CD14-positive monocyte (primary cell): ENCODE results near the gene INHA. TPM values are rescaled to one million over a fixed set of nuclear protein-coding genes. Genes with fewer than 3 reads are reported as not detected.

ENCODE experiments used
- DNase-seq, 3 donors: peaks; one replicate each; pipeline ENCODE4 v3.0.0-alpha.2; 2011 to 2022
- H2AFZ ChIP-seq: 2 replicates; pipeline ENCODE4 v1.6.0; 2012; ENCODE audit warnings: mild to moderate bottlenecking, low read depth, low read length, inconsistent platforms; ENCODE audit not compliant: insufficient read depth, poor library complexity, severe bottlenecking
- H3K27ac ChIP-seq, 2 donors: 1 replicate in 1 of 2; 2 replicates in 1 of 2; pipeline ENCODE4 v1.5.1; 2012 to 2013; ENCODE audit warnings: low read length in 2 of 2, control low read depth in 1 of 2, inconsistent platforms in 1 of 2, low read depth in 1 of 2, mild to moderate bottlenecking in 1 of 2
- H3K27me3 ChIP-seq, 2 donors: one replicate each; pipeline versions ENCODE4 v1.6.0 to v1.6.1; 2011 to 2013; ENCODE audit warnings: low read length in 2 of 2; ENCODE audit not compliant: control insufficient read depth in 2 of 2, insufficient read depth in 2 of 2
- H3K36me3 ChIP-seq, 2 donors: replicated peaks in 1 of 2; 1 replicate in 1 of 2; 2 replicates in 1 of 2; pipeline versions ENCODE4 v1.5.1 to v1.6.1; 2012 to 2013; ENCODE audit warnings: low read length in 2 of 2, control low read depth in 1 of 2, inconsistent platforms in 1 of 2, mild to moderate bottlenecking in 1 of 2; ENCODE audit not compliant: insufficient read depth in 2 of 2, control insufficient read depth in 1 of 2
- H3K4me1 ChIP-seq, 2 donors: 1 replicate in 1 of 2; 2 replicates in 1 of 2; pipeline versions ENCODE4 v1.5.1 to v1.6.1; 2012 to 2013; ENCODE audit warnings: low read length in 2 of 2, control low read depth in 1 of 2, inconsistent platforms in 1 of 2, mild to moderate bottlenecking in 1 of 2, moderate library complexity in 1 of 2; ENCODE audit not compliant: insufficient read depth in 2 of 2, control insufficient read depth in 1 of 2
- H3K4me2 ChIP-seq: replicated peaks from 2 replicates; pipeline ENCODE3; 2012; ENCODE audit warnings: low read length, moderate library complexity, mild to moderate bottlenecking; ENCODE audit not compliant: poor library complexity, severe bottlenecking; ENCODE audit errors: extremely low read depth
- H3K4me3 ChIP-seq, 3 experiments: fragments of 200-600 bp in 1 of 3; sonication (generic) in 1 of 3; replicated peaks in 1 of 3; 1 replicate in 2 of 3; 2 replicates in 1 of 3; pipeline ENCODE4 v1.5.1; 2011 to 2013; ENCODE audit warnings: low read length in 3 of 3, mild to moderate bottlenecking in 3 of 3, control low read depth in 2 of 3, low read depth in 2 of 3, inconsistent platforms in 1 of 3, moderate library complexity in 1 of 3
- H3K79me2 ChIP-seq: 2 replicates; pipeline ENCODE4 v1.6.0; 2012; ENCODE audit warnings: mild to moderate bottlenecking, control low read depth, inconsistent platforms, low read length, moderate library complexity; ENCODE audit not compliant: insufficient read depth
- H3K9ac ChIP-seq: 2 replicates; pipeline ENCODE4 v1.6.0; 2017; ENCODE audit warnings: low read length, mild to moderate bottlenecking; ENCODE audit not compliant: insufficient read depth, poor library complexity, severe bottlenecking
- H3K9me3 ChIP-seq, 2 donors: replicated peaks in 1 of 2; 1 replicate in 1 of 2; 2 replicates in 1 of 2; pipeline versions ENCODE4 v1.5.1 to v1.6.1; 2012 to 2013; ENCODE audit warnings: low read length in 2 of 2, control low read depth in 1 of 2; ENCODE audit not compliant: control insufficient read depth in 1 of 2, insufficient read depth in 1 of 2
- H4K20me1 ChIP-seq: 2 replicates; pipeline ENCODE4 v1.6.0; 2012; ENCODE audit warnings: mild to moderate bottlenecking, low read length, control low read depth, moderate library complexity; ENCODE audit not compliant: insufficient read depth
- H3K27ac Mint-ChIP-seq, 7 donors: one replicate each; pipeline ENCODE4 v1.8.0; 2020; ENCODE audit warnings: mild to moderate bottlenecking in 7 of 7, mixed read lengths in 7 of 7, moderate library complexity in 6 of 7, inconsistent platforms in 2 of 7
- H3K27me3 Mint-ChIP-seq, 3 donors: one replicate each; pipeline ENCODE4 v1.8.0; 2021 to 2022; ENCODE audit warnings: low read depth in 3 of 3, mild to moderate bottlenecking in 3 of 3, mixed read lengths in 3 of 3, moderate library complexity in 3 of 3, inconsistent platforms in 1 of 3
- H3K36me3 Mint-ChIP-seq, 2 donors: one replicate each; pipeline ENCODE4 v1.8.0; 2020; ENCODE audit warnings: mixed read lengths in 2 of 2, inconsistent platforms in 1 of 2, mild to moderate bottlenecking in 1 of 2
- H3K4me1 Mint-ChIP-seq: one replicate; pipeline ENCODE4 v1.8.0; 2020; ENCODE audit warnings: mild to moderate bottlenecking, mixed read lengths
- H3K4me3 Mint-ChIP-seq, 2 donors: one replicate each; pipeline ENCODE4 v1.8.0; 2020; ENCODE audit warnings: mild to moderate bottlenecking in 2 of 2, mixed read lengths in 2 of 2, moderate library complexity in 1 of 2
- H3K9me3 Mint-ChIP-seq, 7 donors: one replicate each; pipeline ENCODE4 v1.8.0; 2020 to 2022; ENCODE audit warnings: mixed read lengths in 7 of 7, mild to moderate bottlenecking in 6 of 7, moderate library complexity in 6 of 7, inconsistent platforms in 2 of 7
- CTCF ChIP-seq: fragments of 200-600 bp; IDR thresholded peaks from one replicate; pipeline ENCODE4 v1.8.0; 2022; ENCODE audit warnings: antibody characterized with exemption, mild to moderate bottlenecking
- WGBS: methylation state at CpG from one replicate; pipeline ENCODE4 v1.1.5; 2013; ENCODE audit warnings: missing lambda C conversion rate; ENCODE audit not compliant: insufficient coverage; 5-methylcytosine and 5-hydroxymethylcytosine counted together
- intact Hi-C, 2 donors: fragments of 100-400 bp; cut with micrococcal nuclease; formaldehyde crosslinking; loops; one replicate each; pipeline versions ENCODE4 v1.15.0 to v1.15.1; 2023
- polyA plus RNA-seq, 3 donors: library from polyadenylated mRNA; depleted of rRNA in 1 of 3; unstranded in 2 of 3; stranded (reverse) in 1 of 3; fragments of 300-500 nt in 2 of 3; fragments of >200 nt in 1 of 3; fragmentation: Illumina TruSeq in 2 of 3; gene quantifications; 1 replicate in 2 of 3; 2 replicates in 1 of 3; pipeline ENCODE4 v1.2.3, GENCODE V29; 2012 to 2021

Gene INHA
- polyA plus RNA-seq, 3 donors, result not detected

GRCh38 chr2:219549619-219550018 lies 22.5 kb upstream of the INHA start:
- TF ChIP-seq CTCF, result no peak
- H3K4me3 ChIP-seq, result no peak overlapping the region
- WGBS, result 81% methylated on average over 7 of the region's 9 CpGs
- no peaks in the 10 kb centered on the region for H3K36me3 ChIP-seq
- no peak overlapping the region for H3K9ac ChIP-seq
- no peak overlapping the region for H3K27ac Mint-ChIP-seq
- H3K4me2 ChIP-seq, result no peak overlapping the region
- peaks cover 3% of the 10 kb centered on the region in 2 donors for H3K36me3 Mint-ChIP-seq
- H3K4me1 Mint-ChIP-seq, result peaks cover 8% of the 10 kb centered on the region
- peaks cover 47 to 78% (median 57%) of the 10 kb centered on the region in 3 donors for H3K27me3 Mint-ChIP-seq
- H3K27ac ChIP-seq, result no peak overlapping the region
- H4K20me1 ChIP-seq, result no peaks in the 10 kb centered on the region
- peaks cover 0 to 5% of the 10 kb centered on the region in 2 donors for H3K9me3 ChIP-seq
- peaks cover 0 to 14% (median 3%) of the 10 kb centered on the region in 7 donors for H3K9me3 Mint-ChIP-seq
- no peak for DNase-seq
- H3K79me2 ChIP-seq, result no peaks in the 10 kb centered on the region
- intact Hi-C loops, result loop anchor here (5.0 kb wide), 1 partner anchor 48 kb away; the partner anchor contains the start of gene STK11IP (in 2 of the 2)
- H3K27me3 ChIP-seq, result peaks cover 24 to 60% of the 10 kb centered on the region in 2 donors
- peaks cover 12 to 18% of the 10 kb centered on the region in 2 donors for H3K4me1 ChIP-seq
- no peak overlapping the region for H3K4me3 Mint-ChIP-seq
- no peak overlapping the region for H2AFZ ChIP-seq

- peak overlapping the region; percentile 74 for H2AFZ ChIP-seq
- no peak overlapping the region for H3K27ac ChIP-seq
- peaks cover 35 to 60% (median 46%) of the 10 kb centered on the region in 3 donors for H3K27me3 Mint-ChIP-seq
- H3K27ac Mint-ChIP-seq, result peak overlapping the region in 2 of 7 donors; percentile 12 to 21
- H4K20me1 ChIP-seq, result no peaks in the 10 kb centered on the region
- H3K4me3 ChIP-seq, result peak overlapping the region in 2 of 3 experiments; percentile 30 to 71
- no peaks in the 10 kb centered on the region for H3K36me3 ChIP-seq
- H3K4me1 ChIP-seq, result peaks cover 12 to 18% of the 10 kb centered on the region in 2 donors
- no peak for TF ChIP-seq CTCF
- peaks cover 17 to 44% of the 10 kb centered on the region in 2 donors for H3K27me3 ChIP-seq
- peak in 1 of 3 donors; percentile 35 for DNase-seq
- 4% methylated on average over 37 of the region's 54 CpGs for WGBS
- no peaks in the 10 kb centered on the region for H3K79me2 ChIP-seq
- H3K9ac ChIP-seq, result peak overlapping the region; percentile 46
- H3K4me2 ChIP-seq, result peak overlapping the region; percentile 82
- intact Hi-C loops, result loop anchor here (5.0 kb wide), 1 partner anchor 46 kb away; the partner anchor contains the start of gene STK11IP (in 2 of the 2)
- H3K36me3 Mint-ChIP-seq, result peaks cover 0 to 3% of the 10 kb centered on the region in 2 donors
- peaks cover 0 to 9% (median 3%) of the 10 kb centered on the region in 7 donors for H3K9me3 Mint-ChIP-seq
- peaks cover 0 to 5% of the 10 kb centered on the region in 2 donors for H3K9me3 ChIP-seq
- peak overlapping the region; percentile 67 to 81 for H3K4me3 Mint-ChIP-seq
- H3K4me1 Mint-ChIP-seq, result peaks cover 8% of the 10 kb centered on the region
Observed at GRCh38 chr2:219551441-219552381, 20.4 kb upstream of the INHA start.
